ENCODE measurements around the gene GPRC5B.

Gene GPRC5B

GRCh38 chr16:19850131-19850817, 34.4 kb downstream of the GPRC5B start:
- Histone ChIP-seq H3K36me3 (ENCODE audit: control insufficient read depth, insufficient read depth, low read length) (no peaks in the 10 kb centered on the region), H3K9ac (ENCODE audit: low read length) (no peak overlapping the region), H3K4me3 (ENCODE audit: low read length) (no peak overlapping the region), H3K27me3 (ENCODE audit: control insufficient read depth, insufficient read depth, low read length) (no peaks in the 10 kb centered on the region), H3K9me3 (ENCODE audit: control insufficient read depth, low read length) (no peaks in the 10 kb centered on the region), H3K4me1 (ENCODE audit: control insufficient read depth, insufficient read depth, low read length) (no peaks in the 10 kb centered on the region)

DNA sequence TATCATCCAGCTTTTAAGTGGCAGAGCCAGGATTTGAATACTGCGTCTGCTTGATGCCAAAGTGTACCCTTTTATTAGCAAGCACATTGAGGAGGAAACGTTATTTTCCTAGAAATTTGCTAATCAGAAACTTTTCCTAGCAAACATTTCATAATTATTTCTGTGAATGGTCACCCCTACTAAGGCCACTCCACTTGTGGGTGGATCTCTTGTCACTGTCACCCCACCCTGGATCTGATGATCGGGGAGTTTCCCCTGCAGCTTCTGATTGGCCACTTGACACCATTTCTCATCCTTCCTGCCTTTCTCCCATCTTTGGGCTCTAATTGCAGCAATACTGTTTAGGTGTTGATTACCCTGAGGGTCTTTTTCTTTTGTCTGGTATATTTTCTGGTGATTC, 35.9 kb downstream of the GPRC5B start:
- no peak overlapping the region for H3K4me3 ChIP-seq (ENCODE audit: low read length)
- no peaks in the 10 kb centered on the region for H3K4me1 ChIP-seq (ENCODE audit: control insufficient read depth, insufficient read depth, low read length)
- no peaks in the 10 kb centered on the region for H3K27me3 ChIP-seq (ENCODE audit: control insufficient read depth, insufficient read depth, low read length)
- H3K9me3 ChIP-seq (ENCODE audit: control insufficient read depth, low read length) = no peaks in the 10 kb centered on the region
- H3K9ac ChIP-seq (ENCODE audit: low read length) = no peak overlapping the region
- H3K36me3 ChIP-seq (ENCODE audit: control insufficient read depth, insufficient read depth, low read length) = no peaks in the 10 kb centered on the region

GRCh38 chr16:19846436-19846835, 38.2 kb downstream of the GPRC5B start:
- no peak overlapping the region for H3K4me3 ChIP-seq (ENCODE audit: low read length)
- no peaks in the 10 kb centered on the region for H3K9me3 ChIP-seq (ENCODE audit: control insufficient read depth, low read length)
- no peaks in the 10 kb centered on the region for H3K36me3 ChIP-seq (ENCODE audit: control insufficient read depth, insufficient read depth, low read length)
- H3K4me1 ChIP-seq (ENCODE audit: control insufficient read depth, insufficient read depth, low read length) = peaks cover 6% of the 10 kb centered on the region
- H3K27me3 ChIP-seq (ENCODE audit: control insufficient read depth, insufficient read depth, low read length) = no peaks in the 10 kb centered on the region
- H3K9ac ChIP-seq (ENCODE audit: low read length) = no peak overlapping the region

- no peak overlapping the region for H3K9ac ChIP-seq (ENCODE audit: low read length)
- H3K27me3 ChIP-seq (ENCODE audit: control insufficient read depth, insufficient read depth, low read length) = no peaks in the 10 kb centered on the region
- peaks cover 6% of the 10 kb centered on the region for H3K4me1 ChIP-seq (ENCODE audit: control insufficient read depth, insufficient read depth, low read length)
- no peak overlapping the region for H3K4me3 ChIP-seq (ENCODE audit: low read length)
- no peaks in the 10 kb centered on the region for H3K9me3 ChIP-seq (ENCODE audit: control insufficient read depth, low read length)
- H3K36me3 ChIP-seq (ENCODE audit: control insufficient read depth, insufficient read depth, low read length) = no peaks in the 10 kb centered on the region
Observed at GRCh38 chr16:19844945-19845641, 39.6 kb downstream of the GPRC5B start.

GRCh38 chr16:19843371-19843770, 41.3 kb downstream of the GPRC5B start:
- no peaks in the 10 kb centered on the region for H3K36me3 ChIP-seq (ENCODE audit: control insufficient read depth, insufficient read depth, low read length)

GRCh38 chr16:19842426-19843157, 42.1 kb downstream of the GPRC5B start:
- Histone ChIP-seq H3K4me3 (ENCODE audit: low read length) (no peak overlapping the region), H3K36me3 (ENCODE audit: control insufficient read depth, insufficient read depth, low read length) (no peaks in the 10 kb centered on the region), H3K9ac (ENCODE audit: low read length) (no peak overlapping the region), H3K27me3 (ENCODE audit: control insufficient read depth, insufficient read depth, low read length) (no peaks in the 10 kb centered on the region), H3K4me1 (ENCODE audit: control insufficient read depth, insufficient read depth, low read length) (peaks cover 11% of the 10 kb centered on the region), H3K9me3 (ENCODE audit: control insufficient read depth, low read length) (no peaks in the 10 kb centered on the region)

More at GRCh38 chr16:19843371-19843770, 41.3 kb downstream of the GPRC5B start:
- Histone ChIP-seq H3K9me3 (ENCODE audit: control insufficient read depth, low read length) (no peaks in the 10 kb centered on the region), H3K9ac (ENCODE audit: low read length) (no peak overlapping the region), H3K27me3 (ENCODE audit: control insufficient read depth, insufficient read depth, low read length) (no peaks in the 10 kb centered on the region), H3K4me3 (ENCODE audit: low read length) (no peak overlapping the region), H3K4me1 (ENCODE audit: control insufficient read depth, insufficient read depth, low read length) (peaks cover 6% of the 10 kb centered on the region)

GRCh38 chr16:19841184-19841583, 43.5 kb downstream of the GPRC5B start:
- H3K9me3 ChIP-seq (ENCODE audit: control insufficient read depth, low read length) = no peaks in the 10 kb centered on the region
- peaks cover 11% of the 10 kb centered on the region for H3K4me1 ChIP-seq (ENCODE audit: control insufficient read depth, insufficient read depth, low read length)
- H3K4me3 ChIP-seq (ENCODE audit: low read length) = no peak overlapping the region
- no peak overlapping the region for H3K9ac ChIP-seq (ENCODE audit: low read length)
- no peaks in the 10 kb centered on the region for H3K27me3 ChIP-seq (ENCODE audit: control insufficient read depth, insufficient read depth, low read length)
- no peaks in the 10 kb centered on the region for H3K36me3 ChIP-seq (ENCODE audit: control insufficient read depth, insufficient read depth, low read length)

GRCh38 chr16:19840524-19841110, 44.0 kb downstream of the GPRC5B start:
- H3K9me3 ChIP-seq (ENCODE audit: control insufficient read depth, low read length) = no peaks in the 10 kb centered on the region
- peaks cover 11% of the 10 kb centered on the region for H3K4me1 ChIP-seq (ENCODE audit: control insufficient read depth, insufficient read depth, low read length)
- H3K36me3 ChIP-seq (ENCODE audit: control insufficient read depth, insufficient read depth, low read length) = no peaks in the 10 kb centered on the region
- no peak overlapping the region for H3K9ac ChIP-seq (ENCODE audit: low read length)
- H3K27me3 ChIP-seq (ENCODE audit: control insufficient read depth, insufficient read depth, low read length) = no peaks in the 10 kb centered on the region
- no peak overlapping the region for H3K4me3 ChIP-seq (ENCODE audit: low read length)

- no peak overlapping the region for H3K9ac ChIP-seq (ENCODE audit: low read length)
- H3K27me3 ChIP-seq (ENCODE audit: control insufficient read depth, insufficient read depth, low read length) = no peaks in the 10 kb centered on the region
- no peaks in the 10 kb centered on the region for H3K36me3 ChIP-seq (ENCODE audit: control insufficient read depth, insufficient read depth, low read length)
- no peak overlapping the region for H3K4me3 ChIP-seq (ENCODE audit: low read length)
- H3K4me1 ChIP-seq (ENCODE audit: control insufficient read depth, insufficient read depth, low read length) = peaks cover 11% of the 10 kb centered on the region
- H3K9me3 ChIP-seq (ENCODE audit: control insufficient read depth, low read length) = no peaks in the 10 kb centered on the region
Observed at GRCh38 chr16:19837984-19838707, 46.5 kb downstream of the GPRC5B start.

GRCh38 chr16:19837331-19837980, 47.2 kb downstream of the GPRC5B start:
- Histone ChIP-seq H3K9ac (ENCODE audit: low read length) (no peak overlapping the region), H3K4me1 (ENCODE audit: control insufficient read depth, insufficient read depth, low read length) (peaks cover 5% of the 10 kb centered on the region)

DNA sequence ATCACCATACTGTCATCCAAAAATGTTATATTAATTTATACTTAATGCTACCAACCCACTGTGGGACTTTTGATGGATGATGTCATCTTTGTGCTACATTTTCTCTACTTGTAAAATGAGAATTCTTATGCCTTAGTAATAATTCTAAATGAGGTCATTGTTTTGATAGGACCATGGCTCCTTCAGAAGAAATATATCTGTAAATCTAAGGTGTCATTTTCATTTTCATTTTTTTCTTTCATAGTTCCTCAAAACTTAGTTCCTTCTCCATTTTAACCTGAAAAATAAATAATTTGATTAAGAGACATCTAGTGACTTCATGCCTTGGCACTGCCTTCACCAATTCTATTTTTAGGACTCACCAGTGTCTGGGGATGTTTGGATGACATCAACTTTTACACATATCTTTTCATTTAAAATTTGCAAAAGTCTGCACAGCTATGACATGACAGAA, 48.7 kb downstream of the GPRC5B start:
- no peaks in the 10 kb centered on the region for H3K27me3 ChIP-seq (ENCODE audit: control insufficient read depth, insufficient read depth, low read length)
- H3K9me3 ChIP-seq (ENCODE audit: control insufficient read depth, low read length) = no peaks in the 10 kb centered on the region
- H3K9ac ChIP-seq (ENCODE audit: low read length) = no peak overlapping the region
- no peak overlapping the region for H3K4me3 ChIP-seq (ENCODE audit: low read length)
- peaks cover 12% of the 10 kb centered on the region for H3K4me1 ChIP-seq (ENCODE audit: control insufficient read depth, insufficient read depth, low read length)
- H3K36me3 ChIP-seq (ENCODE audit: control insufficient read depth, insufficient read depth, low read length) = no peaks in the 10 kb centered on the region

More at GRCh38 chr16:19837331-19837980, 47.2 kb downstream of the GPRC5B start:
- H3K27me3 ChIP-seq (ENCODE audit: control insufficient read depth, insufficient read depth, low read length) = no peaks in the 10 kb centered on the region
- no peaks in the 10 kb centered on the region for H3K9me3 ChIP-seq (ENCODE audit: control insufficient read depth, low read length)
- H3K4me3 ChIP-seq (ENCODE audit: low read length) = no peak overlapping the region
- H3K36me3 ChIP-seq (ENCODE audit: control insufficient read depth, insufficient read depth, low read length) = no peaks in the 10 kb centered on the region

Data from mucosa of stomach (tissue), 1 donor.